ENCODE measurements around the gene RAB28.

RAB28 gene

GRCh38 chr4:13471400-13471799, 12.7 kb downstream of the RAB28 start:
- H3K4me3 ChIP-seq (ENCODE audit: low read depth, low read length), result no peak overlapping the region

GRCh38 chr4:13470379-13470778, 13.8 kb downstream of the RAB28 start:
- no peak overlapping the region for H3K4me3 ChIP-seq (ENCODE audit: low read depth, low read length)
- H3K9me3 ChIP-seq (ENCODE audit: control insufficient read depth, insufficient read depth, low read length), result no peaks in the 10 kb centered on the region
- H3K4me1 ChIP-seq (ENCODE audit: control insufficient read depth, insufficient read depth, low read length), result no peaks in the 10 kb centered on the region
- H3K9ac ChIP-seq (ENCODE audit: low read depth, low read length), result no peak overlapping the region
- H3K27me3 ChIP-seq (ENCODE audit: control insufficient read depth, insufficient read depth, low read length), result no peaks in the 10 kb centered on the region
- no peaks in the 10 kb centered on the region for H3K36me3 ChIP-seq (ENCODE audit: control insufficient read depth, insufficient read depth, low read length)

More at GRCh38 chr4:13471400-13471799, 12.7 kb downstream of the RAB28 start:
- H3K9ac ChIP-seq (ENCODE audit: low read depth, low read length), result no peak overlapping the region
- no peaks in the 10 kb centered on the region for H3K27me3 ChIP-seq (ENCODE audit: control insufficient read depth, insufficient read depth, low read length)
- no peaks in the 10 kb centered on the region for H3K4me1 ChIP-seq (ENCODE audit: control insufficient read depth, insufficient read depth, low read length)
- no peaks in the 10 kb centered on the region for H3K36me3 ChIP-seq (ENCODE audit: control insufficient read depth, insufficient read depth, low read length)
- H3K9me3 ChIP-seq (ENCODE audit: control insufficient read depth, insufficient read depth, low read length), result no peaks in the 10 kb centered on the region

GRCh38 chr4:13464973-13465372, 19.2 kb downstream of the RAB28 start:
- Histone ChIP-seq H3K9me3 (ENCODE audit: control insufficient read depth, insufficient read depth, low read length) (no peaks in the 10 kb centered on the region), H3K4me3 (ENCODE audit: low read depth, low read length) (no peak overlapping the region), H3K27me3 (ENCODE audit: control insufficient read depth, insufficient read depth, low read length) (no peaks in the 10 kb centered on the region), H3K36me3 (ENCODE audit: control insufficient read depth, insufficient read depth, low read length) (no peaks in the 10 kb centered on the region), H3K4me1 (ENCODE audit: control insufficient read depth, insufficient read depth, low read length) (no peaks in the 10 kb centered on the region), H3K9ac (ENCODE audit: low read depth, low read length) (no peak overlapping the region)

GRCh38 chr4:13464543-13464942, 19.6 kb downstream of the RAB28 start:
- Histone ChIP-seq H3K36me3 (ENCODE audit: control insufficient read depth, insufficient read depth, low read length) (no peaks in the 10 kb centered on the region), H3K4me3 (ENCODE audit: low read depth, low read length) (no peak overlapping the region)

GRCh38 chr4:13461191-13461905, 22.8 kb downstream of the RAB28 start:
- Histone ChIP-seq H3K27me3 (ENCODE audit: control insufficient read depth, insufficient read depth, low read length) (no peaks in the 10 kb centered on the region), H3K4me1 (ENCODE audit: control insufficient read depth, insufficient read depth, low read length) (no peaks in the 10 kb centered on the region), H3K9ac (ENCODE audit: low read depth, low read length) (no peak overlapping the region), H3K9me3 (ENCODE audit: control insufficient read depth, insufficient read depth, low read length) (no peaks in the 10 kb centered on the region), H3K36me3 (ENCODE audit: control insufficient read depth, insufficient read depth, low read length) (no peaks in the 10 kb centered on the region), H3K4me3 (ENCODE audit: low read depth, low read length) (no peak overlapping the region)

More at GRCh38 chr4:13464543-13464942, 19.6 kb downstream of the RAB28 start:
- Histone ChIP-seq H3K4me1 (ENCODE audit: control insufficient read depth, insufficient read depth, low read length) (no peaks in the 10 kb centered on the region), H3K9ac (ENCODE audit: low read depth, low read length) (no peak overlapping the region), H3K9me3 (ENCODE audit: control insufficient read depth, insufficient read depth, low read length) (no peaks in the 10 kb centered on the region), H3K27me3 (ENCODE audit: control insufficient read depth, insufficient read depth, low read length) (no peaks in the 10 kb centered on the region)

- no peaks in the 10 kb centered on the region for H3K9me3 ChIP-seq (ENCODE audit: control insufficient read depth, insufficient read depth, low read length)
- no peaks in the 10 kb centered on the region for H3K27me3 ChIP-seq (ENCODE audit: control insufficient read depth, insufficient read depth, low read length)
- H3K4me3 ChIP-seq (ENCODE audit: low read depth, low read length), result no peak overlapping the region
- H3K9ac ChIP-seq (ENCODE audit: low read depth, low read length), result no peak overlapping the region
- peaks cover 5% of the 10 kb centered on the region for H3K36me3 ChIP-seq (ENCODE audit: control insufficient read depth, insufficient read depth, low read length)
- H3K4me1 ChIP-seq (ENCODE audit: control insufficient read depth, insufficient read depth, low read length), result no peaks in the 10 kb centered on the region
These were observed 28.7 kb downstream of the RAB28 start for GRCh38 chr4:13455411-13455810.

GRCh38 chr4:13454786-13455185, 29.4 kb downstream of the RAB28 start:
- no peak overlapping the region for H3K9ac ChIP-seq (ENCODE audit: low read depth, low read length)
- H3K36me3 ChIP-seq (ENCODE audit: control insufficient read depth, insufficient read depth, low read length), result peaks cover 5% of the 10 kb centered on the region
- no peak overlapping the region for H3K4me3 ChIP-seq (ENCODE audit: low read depth, low read length)
- no peaks in the 10 kb centered on the region for H3K27me3 ChIP-seq (ENCODE audit: control insufficient read depth, insufficient read depth, low read length)
- H3K4me1 ChIP-seq (ENCODE audit: control insufficient read depth, insufficient read depth, low read length), result no peaks in the 10 kb centered on the region
- H3K9me3 ChIP-seq (ENCODE audit: control insufficient read depth, insufficient read depth, low read length), result no peaks in the 10 kb centered on the region

GRCh38 chr4:13452927-13453579, 31.1 kb downstream of the RAB28 start:
- Histone ChIP-seq H3K4me3 (ENCODE audit: low read depth, low read length) (no peak overlapping the region), H3K36me3 (ENCODE audit: control insufficient read depth, insufficient read depth, low read length) (peaks cover 5% of the 10 kb centered on the region), H3K9me3 (ENCODE audit: control insufficient read depth, insufficient read depth, low read length) (no peaks in the 10 kb centered on the region), H3K4me1 (ENCODE audit: control insufficient read depth, insufficient read depth, low read length) (no peaks in the 10 kb centered on the region), H3K27me3 (ENCODE audit: control insufficient read depth, insufficient read depth, low read length) (no peaks in the 10 kb centered on the region), H3K9ac (ENCODE audit: low read depth, low read length) (no peak overlapping the region)

- H3K9me3 ChIP-seq (ENCODE audit: control insufficient read depth, insufficient read depth, low read length), result no peaks in the 10 kb centered on the region
- H3K4me3 ChIP-seq (ENCODE audit: low read depth, low read length), result no peak overlapping the region
- no peaks in the 10 kb centered on the region for H3K36me3 ChIP-seq (ENCODE audit: control insufficient read depth, insufficient read depth, low read length)
- H3K4me1 ChIP-seq (ENCODE audit: control insufficient read depth, insufficient read depth, low read length), result peaks cover 4% of the 10 kb centered on the region
- no peaks in the 10 kb centered on the region for H3K27me3 ChIP-seq (ENCODE audit: control insufficient read depth, insufficient read depth, low read length)
- no peak overlapping the region for H3K9ac ChIP-seq (ENCODE audit: low read depth, low read length)
These were observed 34.5 kb downstream of the RAB28 start for GRCh38 chr4:13449590-13449989.

- Histone ChIP-seq H3K36me3 (ENCODE audit: control insufficient read depth, insufficient read depth, low read length) (no peaks in the 10 kb centered on the region), H3K4me3 (ENCODE audit: low read depth, low read length) (peak overlapping the region; percentile 86), H3K4me1 (ENCODE audit: control insufficient read depth, insufficient read depth, low read length) (peaks cover 4% of the 10 kb centered on the region), H3K9ac (ENCODE audit: low read depth, low read length) (peak overlapping the region; percentile 84), H3K27me3 (ENCODE audit: control insufficient read depth, insufficient read depth, low read length) (no peaks in the 10 kb centered on the region), H3K9me3 (ENCODE audit: control insufficient read depth, insufficient read depth, low read length) (no peaks in the 10 kb centered on the region)
These were observed 38.0 kb downstream of the RAB28 start for GRCh38 chr4:13445841-13446790.

GRCh38 chr4:13441506-13441905, 42.6 kb downstream of the RAB28 start:
- H3K9me3 ChIP-seq (ENCODE audit: control insufficient read depth, insufficient read depth, low read length), result no peaks in the 10 kb centered on the region
- H3K36me3 ChIP-seq (ENCODE audit: control insufficient read depth, insufficient read depth, low read length), result no peaks in the 10 kb centered on the region
- no peaks in the 10 kb centered on the region for H3K4me1 ChIP-seq (ENCODE audit: control insufficient read depth, insufficient read depth, low read length)
- no peak overlapping the region for H3K4me3 ChIP-seq (ENCODE audit: low read depth, low read length)
- H3K27me3 ChIP-seq (ENCODE audit: control insufficient read depth, insufficient read depth, low read length), result no peaks in the 10 kb centered on the region
- H3K9ac ChIP-seq (ENCODE audit: low read depth, low read length), result no peak overlapping the region
